HG02870 (cell line): ENCODE measurements around the gene ARTN.

ENCODE experiments used
- ATAC-seq: cut with Tn5 transposase; IDR thresholded peaks from one replicate; pipeline ENCODE4 v1.9.1; 2021; ENCODE audit warnings: mild to moderate bottlenecking, moderate library complexity; ENCODE audit not compliant: unreplicated experiment

The ARTN gene

GRCh38 chr1:43969746-43970466 is 36.3 kb downstream of the ARTN start, which contains the start of gene DPH2:
Gene DPH2 (plus strand): TSS chr1:43970010. CDS start chr1:43970176, 166 bp downstream.
- peak; percentile 74 for ATAC-seq

- ATAC-seq: no peak
These were observed 36.9 kb downstream of the ARTN start for GRCh38 chr1:43970502-43970901.

GRCh38 chr1:43970911-43971310 is 37.3 kb downstream of the ARTN start:
- ATAC-seq: no peak

DNA sequence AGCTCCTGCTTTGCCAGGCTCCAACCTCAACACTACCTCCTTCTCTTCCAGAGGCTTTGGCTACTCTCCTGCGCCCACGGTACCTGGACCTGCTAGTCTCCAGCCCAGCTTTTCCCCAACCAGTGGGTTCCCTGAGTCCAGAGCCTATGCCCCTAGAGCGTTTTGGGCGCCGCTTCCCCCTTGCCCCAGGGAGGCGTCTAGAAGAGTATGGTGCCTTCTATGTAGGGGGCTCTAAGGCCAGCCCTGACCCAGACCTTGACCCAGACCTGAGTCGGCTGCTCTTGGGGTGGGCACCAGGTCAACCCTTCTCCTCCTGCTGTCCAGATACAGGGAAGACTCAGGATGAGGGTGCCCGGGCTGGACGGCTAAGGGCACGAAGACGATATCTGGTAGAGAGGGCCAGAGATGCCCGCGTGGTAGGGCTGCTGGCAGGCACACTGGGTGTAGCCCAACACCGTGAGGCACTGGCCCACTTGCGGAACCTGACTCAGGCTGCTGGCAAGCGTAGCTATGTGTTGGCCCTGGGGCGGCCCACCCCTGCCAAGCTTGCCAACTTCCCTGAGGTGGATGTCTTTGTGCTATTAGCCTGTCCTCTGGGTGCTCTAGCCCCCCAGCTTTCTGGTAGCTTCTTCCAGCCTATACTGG is 37.9 kb downstream of the ARTN start:
- no peak for ATAC-seq

DNA sequence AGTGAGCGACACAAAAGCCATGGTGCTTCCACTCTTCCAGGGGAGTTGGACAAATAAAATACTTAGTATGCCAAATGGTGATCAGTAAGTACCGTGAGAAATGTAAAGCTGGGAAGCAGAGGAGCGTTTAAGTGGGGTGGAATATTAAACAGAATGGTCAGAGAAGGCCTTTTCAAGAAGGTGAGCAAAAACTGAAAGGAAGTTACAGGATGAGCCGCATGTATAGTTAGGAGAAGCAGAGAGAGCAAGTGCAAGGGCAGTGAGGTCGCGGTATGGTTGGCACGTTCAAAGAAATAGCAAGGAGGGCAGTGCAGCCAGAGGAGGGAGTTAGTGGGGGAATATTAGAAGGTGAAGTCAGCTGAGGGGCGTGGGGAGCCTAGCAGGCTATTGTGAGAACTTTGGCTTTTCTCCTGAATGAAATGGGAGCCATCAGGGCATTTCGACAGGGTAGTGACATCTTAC is 40.4 kb downstream of the ARTN start:
- no peak for ATAC-seq

DNA sequence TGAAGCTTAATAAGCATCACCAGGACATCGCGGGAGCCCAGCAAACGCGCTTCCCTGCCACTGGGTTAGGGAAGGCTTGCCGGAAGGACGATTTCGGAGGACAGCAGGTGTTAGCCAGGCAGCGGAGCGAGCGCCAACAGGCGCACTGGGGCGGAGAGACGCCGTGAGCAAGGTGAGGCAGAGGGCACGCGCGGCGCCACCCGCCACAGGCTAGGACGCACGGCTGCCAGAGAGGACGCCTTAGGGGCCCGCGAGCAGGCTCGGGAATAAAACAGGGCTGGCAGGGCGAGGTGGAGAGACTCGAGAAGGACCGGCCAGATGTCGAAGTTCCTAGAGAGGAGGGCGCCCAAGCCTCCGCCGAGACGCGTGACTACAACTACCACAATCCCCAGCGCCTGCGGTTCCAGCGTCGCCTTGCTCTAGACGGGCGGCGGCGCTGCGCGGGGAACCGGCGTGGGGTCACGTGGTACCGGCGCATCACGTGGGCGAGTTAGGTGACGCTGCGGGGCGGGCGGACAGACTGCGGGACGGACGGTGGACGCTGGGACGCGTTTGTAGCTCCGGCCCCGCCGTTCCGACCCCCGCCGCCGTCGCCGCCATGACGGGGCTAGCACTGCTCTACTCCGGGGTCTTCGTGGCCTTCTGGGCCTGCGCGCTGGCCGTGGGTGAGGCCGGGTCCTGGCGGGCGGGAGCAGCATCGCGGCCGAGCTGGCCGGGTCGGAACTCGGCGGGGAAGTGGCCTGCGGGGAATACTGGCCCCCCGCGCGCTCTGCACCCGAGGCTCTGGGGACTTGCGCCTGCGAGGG is 41.0 kb downstream of the ARTN start, which contains the start of gene ATP6V0B:
Gene ATP6V0B, plus strand, starts transcription at position 518 of the 806 bp plus-strand sequence. Its CDS starts 81 bp downstream, at position 599.
- ATAC-seq: peak; percentile 61

GRCh38 chr1:43975249-43975961 is 41.8 kb downstream of the ARTN start:
- ATAC-seq: no peak

DNA sequence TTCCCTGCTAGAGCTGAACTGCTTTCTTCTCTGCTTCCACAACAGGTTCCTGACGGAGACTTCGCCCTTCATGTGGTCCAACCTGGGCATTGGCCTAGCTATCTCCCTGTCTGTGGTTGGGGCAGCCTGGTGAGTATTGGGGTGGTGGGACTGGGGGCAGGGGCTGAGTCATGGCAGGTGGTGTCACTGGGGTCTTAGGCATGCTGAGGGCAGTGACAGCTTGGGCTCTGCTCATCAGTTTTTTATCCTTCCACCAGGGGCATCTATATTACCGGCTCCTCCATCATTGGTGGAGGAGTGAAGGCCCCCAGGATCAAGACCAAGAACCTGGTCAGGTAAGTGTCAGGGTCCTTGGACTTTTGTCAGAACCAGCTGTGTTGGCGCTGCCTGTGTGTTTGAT is 42.4 kb downstream of the ARTN start:
- ATAC-seq: no peak

- no peak for ATAC-seq
These were observed 43.3 kb downstream of the ARTN start for GRCh38 chr1:43976890-43977289.

DNA sequence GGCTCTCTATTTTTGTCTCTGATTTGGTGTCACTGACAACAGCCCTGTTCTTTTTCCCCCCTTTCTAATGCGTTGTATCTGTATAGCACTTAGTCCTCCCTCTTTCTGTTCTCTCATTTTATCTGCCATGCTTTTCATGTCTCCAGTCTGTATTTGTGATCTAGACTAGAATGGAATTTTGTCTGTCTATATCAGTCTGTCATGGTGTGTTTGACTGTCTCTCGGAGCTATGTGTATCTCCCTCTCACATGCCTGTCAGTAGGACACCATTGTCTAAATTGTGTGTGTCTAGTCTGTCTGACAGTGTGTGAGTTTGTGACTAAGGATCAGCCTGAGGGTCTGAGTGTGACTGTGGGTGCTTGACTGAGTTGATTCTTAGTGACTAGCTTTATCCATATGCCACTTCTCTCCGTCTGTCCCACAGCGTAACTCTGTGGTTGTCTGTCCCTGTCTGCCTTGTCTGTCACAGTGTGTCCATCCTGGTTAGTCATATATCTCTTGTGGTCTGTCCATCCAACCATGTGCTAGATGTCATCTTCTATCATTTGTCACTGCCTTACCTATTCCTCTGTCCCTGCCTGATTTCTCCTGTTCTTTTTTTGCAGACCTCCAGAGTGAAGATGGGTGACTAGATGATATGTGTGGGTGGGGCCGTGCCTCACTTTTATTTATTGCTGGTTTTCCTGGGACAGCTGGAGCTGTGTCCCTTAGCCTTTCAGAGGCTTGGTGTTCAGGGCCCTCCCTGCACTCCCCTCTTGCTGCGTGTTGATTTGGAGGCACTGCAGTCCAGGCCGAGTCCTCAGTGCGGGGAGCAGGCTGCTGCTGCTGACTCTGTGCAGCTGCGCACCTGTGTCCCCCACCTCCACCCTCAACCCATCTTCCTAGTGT is 44.0 kb downstream of the ARTN start:
- no peak for ATAC-seq

DNA sequence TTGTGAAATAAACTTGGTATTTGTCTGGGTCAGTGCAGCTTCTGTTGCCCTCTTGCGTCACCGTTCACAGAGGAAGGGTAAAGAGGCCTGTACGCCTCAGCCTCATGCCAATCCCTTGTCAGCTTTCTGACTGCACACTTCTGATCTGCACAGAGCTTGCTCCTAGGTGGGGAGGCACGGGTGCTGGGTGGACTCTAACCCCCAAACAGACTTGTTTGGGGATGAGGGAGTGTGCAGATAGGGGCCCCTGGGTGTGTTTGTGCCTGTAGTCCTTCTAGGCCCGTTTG is 44.6 kb downstream of the ARTN start:
- no peak for ATAC-seq

- ATAC-seq: no peak
These were observed 45.1 kb downstream of the ARTN start, which contains the start of gene B4GALT2 for GRCh38 chr1:43978551-43979260. Gene B4GALT2 (plus strand): TSS chr1:43979210. CDS start chr1:43981161, 1,951 bp downstream.

DNA sequence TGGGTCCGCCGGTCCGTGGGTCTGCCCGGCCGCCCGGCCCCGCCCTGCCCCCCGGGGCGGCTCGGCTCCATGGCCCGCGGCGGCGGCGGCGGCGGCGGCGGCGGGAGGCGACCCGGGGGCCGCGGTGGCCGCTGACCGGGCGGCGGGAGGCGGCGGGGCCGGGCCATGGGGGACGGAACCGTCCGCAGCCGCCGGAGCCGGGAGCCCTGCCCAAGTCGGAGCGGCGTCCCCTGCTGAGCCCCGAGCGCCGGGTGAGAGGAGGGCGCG is 45.6 kb downstream of the ARTN start:
- no peak for ATAC-seq

- ATAC-seq: no peak
These were observed 46.1 kb downstream of the ARTN start for GRCh38 chr1:43979528-43980254.

GRCh38 chr1:43980255-43981134 is 46.9 kb downstream of the ARTN start:
- ATAC-seq: no peak

- ATAC-seq: no peak
These were observed 47.5 kb downstream of the ARTN start for GRCh38 chr1:43981135-43981491.

DNA sequence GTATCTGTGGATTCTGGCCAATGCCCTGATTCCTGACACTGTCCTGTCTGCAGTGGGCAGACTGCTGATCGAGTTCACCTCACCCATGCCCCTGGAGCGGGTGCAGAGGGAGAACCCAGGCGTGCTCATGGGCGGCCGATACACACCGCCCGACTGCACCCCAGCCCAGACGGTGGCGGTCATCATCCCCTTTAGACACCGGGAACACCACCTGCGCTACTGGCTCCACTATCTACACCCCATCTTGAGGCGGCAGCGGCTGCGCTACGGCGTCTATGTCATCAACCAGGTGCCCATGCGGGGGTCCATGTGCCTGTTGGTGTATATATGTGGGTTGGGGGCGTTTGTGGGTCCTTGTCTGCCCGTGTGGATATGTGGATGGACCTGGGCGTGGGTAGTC is 48.0 kb downstream of the ARTN start:
- no peak for ATAC-seq

DNA sequence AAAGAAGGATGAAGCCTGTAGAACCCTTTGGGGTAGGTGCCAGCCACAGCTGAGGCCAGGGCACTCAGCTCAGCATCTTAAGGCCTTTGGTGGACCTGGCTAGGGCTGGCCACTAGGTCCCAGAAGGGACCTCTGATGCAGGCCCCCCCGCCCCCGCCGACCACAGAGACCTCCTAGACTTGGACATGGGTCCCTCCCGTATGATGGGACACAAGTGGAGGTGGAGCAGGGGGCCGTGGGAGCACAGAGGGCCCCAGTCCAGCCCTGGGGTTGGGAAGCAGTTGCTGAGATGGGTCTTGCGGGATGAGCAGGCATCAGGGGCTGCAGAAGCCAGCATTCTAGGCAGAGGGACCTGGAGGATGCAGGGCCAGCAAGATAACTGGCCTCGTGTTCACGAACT is 48.6 kb downstream of the ARTN start:
- ATAC-seq: no peak
